ENCODE results near the gene CTDSP1. TPM values are rescaled to one million over a fixed set of nuclear protein-coding genes. Genes with fewer than 3 reads are reported as not detected.
A peak's percentile ranks its signal among the peaks of the same experiment; 100 is the strongest.

CTDSP1 gene
- total and polyA plus RNA-seq, 8 donors, result 43.3 to 188 (median 108) TPM

DNA sequence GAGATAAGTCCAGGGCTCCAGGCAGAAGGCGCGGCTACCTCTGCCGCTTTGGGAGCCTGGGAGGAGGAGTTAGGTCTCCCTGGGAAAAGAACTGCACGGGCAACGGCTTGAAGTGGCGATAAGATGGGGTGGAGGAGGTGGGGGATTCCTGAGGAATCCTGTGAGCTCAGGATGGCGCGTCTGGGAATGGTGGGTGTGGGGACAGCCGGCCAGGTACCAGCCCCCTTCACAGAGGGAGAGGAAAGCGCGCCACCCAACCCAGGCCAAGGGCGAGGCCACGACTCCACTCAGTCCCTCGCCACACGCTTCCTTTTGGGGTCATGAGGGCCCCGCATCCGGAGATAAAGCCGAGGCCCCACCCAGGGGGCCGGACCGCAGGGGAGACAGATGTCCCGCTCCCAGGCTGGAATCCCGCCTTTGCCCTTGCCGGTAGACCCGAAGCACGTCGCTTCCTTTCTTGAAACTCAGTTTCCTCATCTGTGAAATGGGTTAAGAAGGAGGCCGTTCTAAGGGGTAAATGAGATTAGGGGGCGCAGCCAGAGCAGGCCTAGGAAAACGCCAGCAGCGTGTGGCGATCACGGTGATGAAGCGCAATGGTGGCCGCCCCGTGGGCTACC lies 1.7 kb upstream of the CTDSP1 start:
- intact Hi-C loops (cut with DNase I; ENCODE audit: low total_unique reads), result loop anchor here (10.0 kb wide), 1 partner anchor 93 kb away; no protein-coding TSS in a partner anchor
- Histone ChIP-seq H3K9me3 (no peaks in the 10 kb centered on the region), H3K27me3 (no peaks in the 10 kb centered on the region), H3K4me1 (peaks cover 43 to 72% (median 59%) of the 10 kb centered on the region in 4 donors), H3K36me3 (peaks cover 14 to 18% (median 16%) of the 10 kb centered on the region in 4 donors), H3K4me3 (peak overlapping the region; percentile 74 to 97 (median 94)), H3K27ac (peak overlapping the region; percentile 98 to 100 (median 100))
- TF ChIP-seq, protein P1, sequence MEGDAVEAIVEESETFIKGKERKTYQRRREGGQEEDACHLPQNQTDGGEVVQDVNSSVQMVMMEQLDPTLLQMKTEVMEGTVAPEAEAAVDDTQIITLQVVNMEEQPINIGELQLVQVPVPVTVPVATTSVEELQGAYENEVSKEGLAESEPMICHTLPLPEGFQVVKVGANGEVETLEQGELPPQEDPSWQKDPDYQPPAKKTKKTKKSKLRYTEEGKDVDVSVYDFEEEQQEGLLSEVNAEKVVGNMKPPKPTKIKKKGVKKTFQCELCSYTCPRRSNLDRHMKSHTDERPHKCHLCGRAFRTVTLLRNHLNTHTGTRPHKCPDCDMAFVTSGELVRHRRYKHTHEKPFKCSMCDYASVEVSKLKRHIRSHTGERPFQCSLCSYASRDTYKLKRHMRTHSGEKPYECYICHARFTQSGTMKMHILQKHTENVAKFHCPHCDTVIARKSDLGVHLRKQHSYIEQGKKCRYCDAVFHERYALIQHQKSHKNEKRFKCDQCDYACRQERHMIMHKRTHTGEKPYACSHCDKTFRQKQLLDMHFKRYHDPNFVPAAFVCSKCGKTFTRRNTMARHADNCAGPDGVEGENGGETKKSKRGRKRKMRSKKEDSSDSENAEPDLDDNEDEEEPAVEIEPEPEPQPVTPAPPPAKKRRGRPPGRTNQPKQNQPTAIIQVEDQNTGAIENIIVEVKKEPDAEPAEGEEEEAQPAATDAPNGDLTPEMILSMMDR (IDR thresholded peaks at IDR 0.05), result no peak
- TF ChIP-seq EP300 (IDR thresholded peaks at IDR 0.05), result no peak
- peak; percentile 1 to 86 (median 32) for TF ChIP-seq POLR2AphosphoS5 (IDR thresholded peaks at IDR 0.05)
- peak in 1 of 4 donors; percentile 72 for TF ChIP-seq POLR2A (IDR thresholded peaks at IDR 0.05)
- 0 to 1% (median 1%) methylated on average over 24 to 35 of the region's 35 CpGs for WGBS, 5 donors
- DNase-seq, result peak; percentile 85 to 94

- Histone ChIP-seq H3K27me3 (no peaks in the 10 kb centered on the region), H3K4me1 (peaks cover 46 to 78% (median 67%) of the 10 kb centered on the region in 4 donors), H3K36me3 (peaks cover 21 to 26% (median 24%) of the 10 kb centered on the region in 4 donors), H3K9me3 (no peaks in the 10 kb centered on the region), H3K27ac (peak overlapping the region; percentile 98 to 100 (median 100)), H3K4me3 (peak overlapping the region; percentile 74 to 97 (median 94))
- DNase-seq, result peak; percentile 88 to 96
- TF ChIP-seq, protein P1 (IDR thresholded peaks at IDR 0.05), result peak in 1 of 7 experiments; percentile 29
- peak; percentile 44 to 69 (median 52) for TF ChIP-seq POLR2AphosphoS5 (IDR thresholded peaks at IDR 0.05)
- TF ChIP-seq EP300 (IDR thresholded peaks at IDR 0.05), result no peak
- TF ChIP-seq POLR2A (IDR thresholded peaks at IDR 0.05), result no peak
- intact Hi-C loops (cut with DNase I; ENCODE audit: low total_unique reads), result loop anchor here (10.0 kb wide), 1 partner anchor 94 kb away; no protein-coding TSS in a partner anchor
- WGBS, 5 donors, result 0 to 1% (median 1%) methylated on average over 69 to 93 of the region's 95 CpGs
Observed at GRCh38 chr2:218398437-218399390, 954 bp upstream of the CTDSP1 start.

- TF ChIP-seq POLR2AphosphoS5 (IDR thresholded peaks at IDR 0.05), result peak in 1 of 3 donors; percentile 8
- no peak for TF ChIP-seq EP300 (IDR thresholded peaks at IDR 0.05)
- WGBS, 5 donors, result 0 to 2% (median 0%) methylated on average over 25 to 63 of the region's 63 CpGs
- intact Hi-C loops (cut with DNase I; ENCODE audit: low total_unique reads), result no loop called here
- Histone ChIP-seq H3K36me3 (peaks cover 35 to 42% (median 40%) of the 10 kb centered on the region in 4 donors), H3K4me1 (peaks cover 60 to 79% (median 74%) of the 10 kb centered on the region in 4 donors), H3K27me3 (no peaks in the 10 kb centered on the region), H3K9me3 (no peaks in the 10 kb centered on the region), H3K4me3 (peak overlapping the region; percentile 74 to 97 (median 94)), H3K27ac (peak overlapping the region; percentile 97 to 100 (median 100))
- DNase-seq, result peak in 1 of 2 donors; percentile 77
Observed at GRCh38 chr2:218400167-218400929, 680 bp downstream of the CTDSP1 start.

DNA sequence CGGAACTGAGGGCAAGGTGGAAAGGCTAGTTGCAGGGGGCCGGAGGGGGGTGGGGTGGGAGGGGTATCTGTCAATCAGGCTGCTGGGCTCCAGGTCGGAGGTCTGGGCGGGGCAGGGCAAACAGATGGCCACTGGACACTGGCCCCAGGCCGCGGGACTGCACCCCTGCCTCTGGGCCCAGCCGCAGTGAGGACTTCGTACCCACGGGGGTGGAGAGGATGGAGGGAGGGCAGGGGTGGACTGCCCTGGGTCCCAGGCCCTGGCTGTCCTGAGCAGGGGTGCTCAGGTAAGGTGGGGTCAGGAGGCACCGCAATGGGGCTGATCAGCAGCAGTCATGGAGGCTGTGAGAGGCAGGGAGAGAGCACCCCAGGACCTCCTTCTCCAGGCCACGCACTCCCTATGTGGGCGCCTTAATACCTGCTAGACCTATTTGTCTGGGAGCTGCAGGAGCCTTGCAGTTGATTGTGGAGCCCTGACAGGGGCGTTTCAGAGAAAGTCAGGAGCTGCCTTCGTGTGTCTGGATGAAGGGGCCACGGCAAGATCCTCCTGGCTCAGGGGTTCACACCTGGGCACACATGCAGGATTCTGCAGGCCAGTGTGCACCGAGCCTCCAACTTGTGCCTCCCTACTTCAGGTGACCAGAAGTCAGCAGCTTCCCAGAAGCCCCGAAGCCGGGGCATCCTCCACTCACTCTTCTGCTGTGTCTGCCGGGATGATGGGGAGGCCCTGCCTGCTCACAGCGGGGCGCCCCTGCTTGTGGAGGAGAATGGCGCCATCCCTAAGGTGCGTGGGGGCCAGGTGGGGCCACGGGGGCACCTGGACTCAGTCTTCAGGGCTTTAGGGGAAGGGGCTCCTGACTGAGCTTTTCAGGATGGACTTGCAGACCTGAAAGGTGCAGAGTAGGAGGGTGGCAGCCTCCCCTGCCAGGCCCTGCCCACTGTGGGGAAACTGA lies 1.5 kb downstream of the CTDSP1 start:
- Histone ChIP-seq H3K27me3 (no peaks in the 10 kb centered on the region), H3K4me1 (peaks cover 66 to 82% (median 77%) of the 10 kb centered on the region in 4 donors), H3K36me3 (peaks cover 35 to 44% (median 41%) of the 10 kb centered on the region in 4 donors), H3K9me3 (no peaks in the 10 kb centered on the region), H3K27ac (peak overlapping the region; percentile 97 to 100 (median 100)), H3K4me3 (peak overlapping the region; percentile 74 to 97 (median 94))
- WGBS, 5 donors, result 11 to 25% (median 17%) methylated on average over 18 to 24 of the region's 24 CpGs
- TF ChIP-seq, protein P1 (IDR thresholded peaks at IDR 0.05), result no peak
- TF ChIP-seq POLR2A (IDR thresholded peaks at IDR 0.05) (no peak), EP300 (IDR thresholded peaks at IDR 0.05) (no peak), POLR2AphosphoS5 (IDR thresholded peaks at IDR 0.05) (no peak)
- DNase-seq, result peak; percentile 51 to 67
- intact Hi-C loops (cut with DNase I; ENCODE audit: low total_unique reads), result no loop called here
